Ishikawa (cell line): Measurements from ENCODE around the gene TRMT61B.

Experiments used
- CEBPB ChIP-seq: IDR thresholded peaks from 2 replicates; pipeline ENCODE4 v1.6.1; 2012
- CREB1 ChIP-seq: IDR thresholded peaks from 2 replicates; pipeline ENCODE4 v1.6.1; 2012; ENCODE audit warnings: low read depth
- EGR1 ChIP-seq: IDR thresholded peaks from 2 replicates; pipeline ENCODE4 v1.6.1; 2012
- EP300 ChIP-seq: IDR thresholded peaks from 2 replicates; pipeline ENCODE4 v1.6.1; 2012; ENCODE audit warnings: borderline replicate concordance
- FOXM1 ChIP-seq: IDR thresholded peaks from 2 replicates; pipeline ENCODE4 v1.6.1; 2012; ENCODE audit warnings: low read depth, borderline replicate concordance
- NFIC ChIP-seq: IDR thresholded peaks from 2 replicates; pipeline ENCODE4 v1.6.1; 2012
- RAD21 ChIP-seq: IDR thresholded peaks from 2 replicates; pipeline ENCODE4 v1.6.1; 2012; ENCODE audit warnings: low read depth
- TAF1 ChIP-seq: IDR thresholded peaks from 2 replicates; pipeline ENCODE4 v1.6.1; 2012; ENCODE audit warnings: low read depth, mild to moderate bottlenecking
- TCF12 ChIP-seq: IDR thresholded peaks from 2 replicates; pipeline ENCODE4 v1.6.1; 2012; ENCODE audit warnings: low read depth
- TEAD4 ChIP-seq: IDR thresholded peaks from 2 replicates; pipeline ENCODE4 v1.6.1; 2012
- YY1 ChIP-seq: IDR thresholded peaks from 2 replicates; pipeline ENCODE4 v1.6.1; 2012; ENCODE audit warnings: low read depth
- ZBTB7A ChIP-seq: IDR thresholded peaks from 2 replicates; pipeline ENCODE4 v1.6.1; 2012; ENCODE audit warnings: low read depth
- TF ChIP-seq, protein P1 (sequence below): IDR thresholded peaks from 2 replicates; pipeline ENCODE4 v1.6.1; 2012; ENCODE audit warnings: low read depth, mild to moderate bottlenecking
- TF ChIP-seq, protein P2 (sequence below): IDR thresholded peaks from 2 replicates; pipeline ENCODE4 v1.6.1; 2012
- TF ChIP-seq, protein P3 (sequence below): IDR thresholded peaks from 2 replicates; pipeline ENCODE4 v1.6.1; 2012

Gene TRMT61B

DNA sequence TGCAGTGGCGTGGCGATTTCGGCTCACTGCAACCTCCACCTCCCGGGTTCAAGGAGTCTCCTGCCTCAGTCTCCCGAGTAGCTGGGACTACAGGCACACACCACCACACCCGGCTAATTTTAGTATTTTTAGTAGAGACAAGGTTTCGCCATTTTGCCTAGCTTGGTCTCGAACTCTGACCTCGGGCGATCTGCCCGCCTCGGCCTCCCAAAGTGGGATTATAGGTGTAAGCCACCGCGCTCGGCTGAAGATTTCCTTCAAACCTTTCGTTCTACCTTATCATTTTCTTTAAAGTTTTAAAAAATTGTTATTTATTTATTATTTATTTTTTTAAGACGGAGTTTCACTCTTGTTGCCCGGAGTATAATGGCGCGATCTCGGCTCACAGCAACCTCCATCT lies 23.4 kb upstream of the TRMT61B start:
- TF ChIP-seq NFIC, result no peak
- TF ChIP-seq EGR1, result no peak
- TF ChIP-seq, protein P1, sequence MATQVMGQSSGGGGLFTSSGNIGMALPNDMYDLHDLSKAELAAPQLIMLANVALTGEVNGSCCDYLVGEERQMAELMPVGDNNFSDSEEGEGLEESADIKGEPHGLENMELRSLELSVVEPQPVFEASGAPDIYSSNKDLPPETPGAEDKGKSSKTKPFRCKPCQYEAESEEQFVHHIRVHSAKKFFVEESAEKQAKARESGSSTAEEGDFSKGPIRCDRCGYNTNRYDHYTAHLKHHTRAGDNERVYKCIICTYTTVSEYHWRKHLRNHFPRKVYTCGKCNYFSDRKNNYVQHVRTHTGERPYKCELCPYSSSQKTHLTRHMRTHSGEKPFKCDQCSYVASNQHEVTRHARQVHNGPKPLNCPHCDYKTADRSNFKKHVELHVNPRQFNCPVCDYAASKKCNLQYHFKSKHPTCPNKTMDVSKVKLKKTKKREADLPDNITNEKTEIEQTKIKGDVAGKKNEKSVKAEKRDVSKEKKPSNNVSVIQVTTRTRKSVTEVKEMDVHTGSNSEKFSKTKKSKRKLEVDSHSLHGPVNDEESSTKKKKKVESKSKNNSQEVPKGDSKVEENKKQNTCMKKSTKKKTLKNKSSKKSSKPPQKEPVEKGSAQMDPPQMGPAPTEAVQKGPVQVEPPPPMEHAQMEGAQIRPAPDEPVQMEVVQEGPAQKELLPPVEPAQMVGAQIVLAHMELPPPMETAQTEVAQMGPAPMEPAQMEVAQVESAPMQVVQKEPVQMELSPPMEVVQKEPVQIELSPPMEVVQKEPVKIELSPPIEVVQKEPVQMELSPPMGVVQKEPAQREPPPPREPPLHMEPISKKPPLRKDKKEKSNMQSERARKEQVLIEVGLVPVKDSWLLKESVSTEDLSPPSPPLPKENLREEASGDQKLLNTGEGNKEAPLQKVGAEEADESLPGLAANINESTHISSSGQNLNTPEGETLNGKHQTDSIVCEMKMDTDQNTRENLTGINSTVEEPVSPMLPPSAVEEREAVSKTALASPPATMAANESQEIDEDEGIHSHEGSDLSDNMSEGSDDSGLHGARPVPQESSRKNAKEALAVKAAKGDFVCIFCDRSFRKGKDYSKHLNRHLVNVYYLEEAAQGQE, result no peak
- no peak for TF ChIP-seq CEBPB
- no peak for TF ChIP-seq TCF12
- no peak for TF ChIP-seq FOXM1
- TF ChIP-seq, protein P2, sequence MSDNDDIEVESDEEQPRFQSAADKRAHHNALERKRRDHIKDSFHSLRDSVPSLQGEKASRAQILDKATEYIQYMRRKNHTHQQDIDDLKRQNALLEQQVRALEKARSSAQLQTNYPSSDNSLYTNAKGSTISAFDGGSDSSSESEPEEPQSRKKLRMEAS, result no peak
- no peak for TF ChIP-seq TAF1
- TF ChIP-seq, protein P3, sequence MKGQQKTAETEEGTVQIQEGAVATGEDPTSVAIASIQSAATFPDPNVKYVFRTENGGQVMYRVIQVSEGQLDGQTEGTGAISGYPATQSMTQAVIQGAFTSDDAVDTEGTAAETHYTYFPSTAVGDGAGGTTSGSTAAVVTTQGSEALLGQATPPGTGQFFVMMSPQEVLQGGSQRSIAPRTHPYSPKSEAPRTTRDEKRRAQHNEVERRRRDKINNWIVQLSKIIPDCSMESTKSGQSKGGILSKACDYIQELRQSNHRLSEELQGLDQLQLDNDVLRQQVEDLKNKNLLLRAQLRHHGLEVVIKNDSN, result no peak
- TF ChIP-seq YY1, result no peak
- TF ChIP-seq ZBTB7A, result no peak
- no peak for TF ChIP-seq CREB1
- no peak for TF ChIP-seq RAD21
- no peak for TF ChIP-seq EP300

DNA sequence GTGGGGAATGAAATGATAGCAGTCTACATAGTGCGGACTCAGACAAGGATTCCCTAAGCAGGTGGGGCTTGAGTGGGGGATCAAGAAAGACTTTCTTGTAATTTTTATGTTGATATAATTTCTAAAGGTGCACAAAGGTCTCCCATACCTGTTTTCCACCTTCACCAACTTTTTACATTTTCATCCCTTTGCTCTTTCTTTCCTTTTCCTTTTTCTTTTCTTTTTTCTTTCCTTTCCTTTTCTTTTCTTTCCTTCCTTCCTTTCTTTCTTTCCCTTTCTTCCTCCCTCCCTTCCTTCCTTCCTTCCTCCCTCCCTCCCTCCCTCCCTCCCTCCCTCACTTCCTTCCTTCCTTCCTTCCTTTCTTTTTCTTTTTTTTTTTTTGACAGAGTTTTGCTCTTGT lies 10.1 kb upstream of the TRMT61B start:
- TF ChIP-seq, protein P2, result no peak
- TF ChIP-seq TCF12, result no peak
- TF ChIP-seq YY1, result no peak
- no peak for TF ChIP-seq FOXM1
- TF ChIP-seq TAF1, result no peak
- TF ChIP-seq EGR1, result no peak
- TF ChIP-seq RAD21, result no peak
- TF ChIP-seq NFIC, result no peak
- TF ChIP-seq TEAD4, result no peak
- no peak for TF ChIP-seq CEBPB
- TF ChIP-seq, protein P1, result no peak
- no peak for TF ChIP-seq ZBTB7A
- no peak for TF ChIP-seq EP300
- TF ChIP-seq, protein P3, result no peak
- TF ChIP-seq CREB1, result no peak

DNA sequence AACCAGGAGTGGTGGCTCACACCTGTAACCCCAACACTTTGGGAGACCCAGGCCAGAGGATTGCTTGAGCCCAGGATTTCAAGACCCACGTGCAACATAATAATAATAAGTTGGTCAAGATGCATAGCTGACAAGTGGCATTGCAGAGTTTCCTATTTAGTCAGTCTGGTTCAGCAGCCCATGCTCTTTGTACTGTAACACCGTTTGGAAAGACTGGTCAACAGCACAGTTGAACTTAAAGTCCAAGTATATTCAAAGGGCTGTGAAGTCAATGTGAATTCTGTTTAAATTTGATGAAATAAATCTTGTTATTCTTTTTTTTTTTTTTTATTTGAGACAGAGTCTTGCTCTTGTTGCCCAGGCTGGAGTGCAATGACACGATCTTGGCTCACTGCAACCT lies 1.5 kb upstream of the TRMT61B start:
- TF ChIP-seq, protein P3, result no peak
- TF ChIP-seq CREB1, result no peak
- TF ChIP-seq TAF1, result no peak
- no peak for TF ChIP-seq RAD21
- no peak for TF ChIP-seq EGR1
- no peak for TF ChIP-seq FOXM1
- TF ChIP-seq, protein P1, result no peak
- TF ChIP-seq CEBPB, result no peak
- TF ChIP-seq, protein P2, result no peak
- no peak for TF ChIP-seq TEAD4
- no peak for TF ChIP-seq ZBTB7A
- no peak for TF ChIP-seq NFIC
- no peak for TF ChIP-seq EP300
- TF ChIP-seq YY1, result no peak
- TF ChIP-seq TCF12, result no peak

DNA sequence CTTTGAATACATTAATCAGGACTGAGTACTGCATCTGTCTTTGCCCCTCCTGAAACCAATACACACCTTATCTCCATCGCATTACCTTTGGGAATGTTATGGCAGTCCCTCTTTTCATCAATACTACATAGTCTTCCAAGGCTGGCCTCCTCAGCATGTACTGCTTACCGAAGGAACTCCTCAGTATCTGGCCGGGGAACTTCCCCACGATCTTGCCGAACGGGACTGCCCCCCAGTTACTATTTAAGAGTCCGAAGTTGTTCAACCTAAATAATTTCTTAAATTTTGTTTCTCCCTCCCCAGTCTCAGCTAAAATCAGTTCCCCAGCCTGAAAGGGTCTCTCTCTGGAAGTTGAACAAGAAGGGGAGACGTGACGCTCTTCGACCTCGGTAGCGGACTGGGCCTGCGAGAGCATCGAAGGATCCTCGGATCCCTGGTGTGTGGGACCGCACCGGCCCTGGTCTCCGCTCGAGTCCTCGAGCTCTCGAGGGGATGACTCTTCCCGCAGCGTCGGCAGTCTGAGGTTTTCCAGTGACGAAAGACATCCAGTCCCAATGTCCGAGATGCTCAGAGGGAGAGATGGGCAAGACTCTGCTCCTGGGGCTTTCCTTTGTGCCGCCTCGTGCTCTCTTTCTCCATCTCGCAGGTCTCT lies 489 bp downstream of the TRMT61B start:
- no peak for TF ChIP-seq FOXM1
- no peak for TF ChIP-seq YY1
- TF ChIP-seq NFIC, result no peak
- no peak for TF ChIP-seq EGR1
- no peak for TF ChIP-seq RAD21
- no peak for TF ChIP-seq CREB1
- no peak for TF ChIP-seq TCF12
- TF ChIP-seq TEAD4, result no peak
- TF ChIP-seq CEBPB, result no peak
